HEK293T (cell line): ENCODE measurements around the gene TM7SF3.
"Not testable (repeated sequence)": the region's sequence is repeated elsewhere in the genome, so short reads cannot be mapped to it uniquely, and the experiment has no call there.

ENCODE experiments used
- CTCF ChIA-PET: fragments of 350-600 bp; formaldehyde crosslinking; extraction: SDS; loops from one replicate; lab custom pipeline; 2021; ENCODE audit warnings: antibody characterized with exemption, inconsistent platforms; lab: Yijun Ruan, JAX
- POLR2A ChIA-PET: fragments of 350-600 bp; formaldehyde crosslinking; extraction: SDS; loops from one replicate; lab custom pipeline; 2020; ENCODE audit warnings: antibody characterized with exemption, inconsistent platforms; lab: Yijun Ruan, JAX
- DNase-seq: peaks from one replicate; pipeline ENCODE4 v3.0.0; 2012; ENCODE audit warnings: mixed read lengths; ENCODE audit errors: extremely low spot score
- ARNT ChIP-seq: fragments of 450-650 bp; IDR thresholded peaks from 2 replicates; pipeline ENCODE4 v1.6.1; 2017; ENCODE audit warnings: mild to moderate bottlenecking
- BHLHE40 ChIP-seq: fragments of 450-650 bp; IDR thresholded peaks from 2 replicates; pipeline ENCODE4 v1.6.1; 2016; ENCODE audit warnings: mild to moderate bottlenecking, moderate library complexity, borderline replicate concordance
- CTBP1 ChIP-seq: fragments of 450-650 bp; IDR thresholded peaks from 2 replicates; pipeline ENCODE4 v1.6.1; 2016; ENCODE audit warnings: borderline replicate concordance
- ELF4 ChIP-seq: fragments of 450-650 bp; IDR thresholded peaks from 2 replicates; pipeline ENCODE4 v1.6.1; 2017; ENCODE audit warnings: antibody characterized with exemption
- FOXA1 ChIP-seq: fragments of 450-650 bp; IDR thresholded peaks from 2 replicates; pipeline ENCODE4 v1.6.1; 2016; ENCODE audit warnings: mild to moderate bottlenecking
- FOXK2 ChIP-seq: fragments of 450-650 bp; IDR thresholded peaks from 2 replicates; pipeline ENCODE4 v1.6.1; 2016; ENCODE audit warnings: mild to moderate bottlenecking
- FOXM1 ChIP-seq: fragments of 450-650 bp; IDR thresholded peaks from 2 replicates; pipeline ENCODE4 v1.6.1; 2017; ENCODE audit warnings: mild to moderate bottlenecking, borderline replicate concordance
- HDGF ChIP-seq: fragments of 450-650 bp; IDR thresholded peaks from 2 replicates; pipeline ENCODE4 v1.6.1; 2017; ENCODE audit warnings: antibody characterized with exemption, borderline replicate concordance
- L3MBTL2 ChIP-seq: fragments of 450-650 bp; conservative IDR thresholded peaks from 2 replicates; pipeline ENCODE4 v1.6.1; 2016; ENCODE audit warnings: mild to moderate bottlenecking
- LEF1 ChIP-seq: fragments of 450-650 bp; IDR thresholded peaks from 2 replicates; pipeline ENCODE4 v1.6.1; 2017; ENCODE audit warnings: mild to moderate bottlenecking, borderline replicate concordance
- NFRKB ChIP-seq: fragments of 450-650 bp; IDR thresholded peaks from 2 replicates; pipeline ENCODE4 v1.6.1; 2016; ENCODE audit warnings: mild to moderate bottlenecking, moderate library complexity
- PKNOX1 ChIP-seq: fragments of 450-650 bp; IDR thresholded peaks from 2 replicates; pipeline ENCODE4 v1.6.1; 2016
- SP1 ChIP-seq: fragments of 450-650 bp; IDR thresholded peaks from 2 replicates; pipeline ENCODE4 v1.6.1; 2017
- SUZ12 ChIP-seq: fragments of 450-650 bp; IDR thresholded peaks from 2 replicates; pipeline ENCODE4 v1.6.1; 2016; ENCODE audit warnings: mild to moderate bottlenecking
- TARDBP ChIP-seq: fragments of 450-650 bp; IDR thresholded peaks from 2 replicates; pipeline ENCODE4 v1.6.1; 2016
- ZNF384 ChIP-seq: fragments of 450-650 bp; IDR thresholded peaks from 2 replicates; pipeline ENCODE4 v1.6.1; 2016

Gene TM7SF3

GRCh38 chr12:27057543-27057942, 43.4 kb upstream of the TM7SF3 start:
- POLR2A ChIA-PET, result no interaction called here
- TF ChIP-seq ZNF384 (no peak), TARDBP (no peak), HDGF (no peak), CTBP1 (no peak), L3MBTL2 (no peak), FOXM1 (no peak), PKNOX1 (no peak), SP1 (no peak), SUZ12 (no peak), FOXK2 (no peak), FOXA1 (no peak), BHLHE40 (no peak), ARNT (no peak), LEF1 (no peak), NFRKB (no peak), ELF4 (no peak)

GRCh38 chr12:27055966-27056365, 41.8 kb upstream of the TM7SF3 start:
- DNase-seq, result no peak
- POLR2A ChIA-PET, result no interaction called here
- TF ChIP-seq FOXA1 (no peak), PKNOX1 (no peak), CTBP1 (no peak), BHLHE40 (no peak), ZNF384 (no peak), NFRKB (no peak), FOXK2 (no peak), ELF4 (no peak), ARNT (no peak), FOXM1 (no peak), L3MBTL2 (no peak), HDGF (no peak), SP1 (no peak), TARDBP (no peak), LEF1 (no peak)
- CTCF ChIA-PET, result no interaction called here

More at GRCh38 chr12:27057543-27057942, 43.4 kb upstream of the TM7SF3 start:
- CTCF ChIA-PET, result no interaction called here
- no peak for DNase-seq

- no peak for DNase-seq
- ChIA-PET CTCF (no interaction called here), POLR2A (no interaction called here)
- TF ChIP-seq ELF4 (no peak), BHLHE40 (no peak), ZNF384 (no peak), SUZ12 (no peak), SP1 (no peak), FOXM1 (no peak), L3MBTL2 (no peak), ARNT (no peak), NFRKB (no peak), LEF1 (no peak), CTBP1 (no peak), FOXA1 (no peak)
Observed at GRCh38 chr12:27052742-27053141, 38.6 kb upstream of the TM7SF3 start.

- ChIA-PET CTCF (no interaction called here), POLR2A (no interaction called here)
- TF ChIP-seq SP1 (no peak), HDGF (no peak), TARDBP (no peak)
- no peak for DNase-seq
Observed at GRCh38 chr12:27052176-27052575, 38.0 kb upstream of the TM7SF3 start.

- no peak for DNase-seq
- ChIA-PET POLR2A (no interaction called here), CTCF (no interaction called here)
Observed at GRCh38 chr12:27048822-27049752, 34.9 kb upstream of the TM7SF3 start.

GRCh38 chr12:27042018-27042417, 27.8 kb upstream of the TM7SF3 start:
- DNase-seq, POLR2A ChIA-PET, CTCF ChIA-PET: not testable (repeated sequence)

More at GRCh38 chr12:27048822-27049752, 34.9 kb upstream of the TM7SF3 start:
- TF ChIP-seq ELF4, result no peak
- TF ChIP-seq LEF1, result no peak
- no peak for TF ChIP-seq FOXK2
- TF ChIP-seq ARNT, result no peak
- no peak for TF ChIP-seq CTBP1
- no peak for TF ChIP-seq SP1
- no peak for TF ChIP-seq FOXA1
- TF ChIP-seq SUZ12, result no peak
- no peak for TF ChIP-seq BHLHE40
- no peak for TF ChIP-seq HDGF
- TF ChIP-seq ZNF384, result no peak
- TF ChIP-seq PKNOX1, result no peak
- no peak for TF ChIP-seq L3MBTL2
- TF ChIP-seq FOXM1, result no peak

- CTCF ChIA-PET, POLR2A ChIA-PET, DNase-seq: not testable (repeated sequence)
Observed at GRCh38 chr12:27040637-27041036, 26.5 kb upstream of the TM7SF3 start.
